HG03060 (cell line): Measurements from ENCODE around the gene TPRG1.
A peak's percentile ranks its signal among the peaks of the same experiment; 100 is the strongest.
"Not testable (repeated sequence)": the region's sequence is repeated elsewhere in the genome, so short reads cannot be mapped to it uniquely, and the experiment has no call there.

ENCODE experiments used
- ATAC-seq: cut with Tn5 transposase; IDR thresholded peaks from one replicate; pipeline ENCODE4 v1.9.1; 2021; ENCODE audit warnings: low read depth, moderate number of reproducible peaks; ENCODE audit not compliant: unreplicated experiment

TPRG1 gene

DNA sequence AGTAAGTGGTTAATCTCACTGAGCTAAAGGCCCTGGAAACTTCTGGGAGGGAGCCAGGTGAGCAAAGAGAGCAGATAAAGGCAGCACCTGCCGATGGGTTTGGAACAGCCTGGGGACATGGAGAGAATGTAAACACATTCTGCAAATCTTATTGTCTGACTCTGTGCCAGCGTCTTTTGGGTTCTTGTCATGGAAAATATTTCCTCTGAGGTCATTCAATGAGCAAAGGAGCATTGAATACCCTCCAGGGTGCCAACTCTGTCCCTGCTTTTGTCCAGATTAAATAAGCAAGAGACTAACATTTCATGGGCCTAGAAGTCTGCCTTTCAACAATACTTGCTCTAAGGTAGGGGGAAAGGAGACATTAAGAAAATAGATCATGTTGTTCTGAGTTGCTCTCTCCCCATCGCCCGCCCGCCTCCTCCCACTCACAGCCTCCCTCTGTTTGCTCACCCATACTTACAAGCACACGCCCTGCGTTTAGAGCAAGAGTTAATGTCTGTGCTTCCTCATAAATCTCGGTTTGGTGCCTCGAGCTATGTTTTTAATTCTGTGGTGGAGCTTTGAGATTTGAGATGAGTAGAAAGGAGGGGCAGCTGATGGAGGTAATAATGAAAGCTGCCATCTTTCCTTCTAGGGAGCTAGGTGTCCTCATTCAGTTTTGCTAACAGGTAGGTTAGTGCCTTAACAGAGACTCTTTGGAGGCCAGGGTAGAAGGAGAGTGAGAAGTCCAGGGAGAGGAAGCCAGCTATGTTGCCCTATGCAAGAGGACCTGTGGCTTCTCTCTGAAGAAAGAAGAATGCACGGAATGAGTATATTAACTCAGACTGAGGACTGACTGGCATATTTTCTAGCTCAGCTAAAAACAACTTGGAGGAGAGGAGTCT, 132.9 kb downstream of the TPRG1 start:
- no peak for ATAC-seq

DNA sequence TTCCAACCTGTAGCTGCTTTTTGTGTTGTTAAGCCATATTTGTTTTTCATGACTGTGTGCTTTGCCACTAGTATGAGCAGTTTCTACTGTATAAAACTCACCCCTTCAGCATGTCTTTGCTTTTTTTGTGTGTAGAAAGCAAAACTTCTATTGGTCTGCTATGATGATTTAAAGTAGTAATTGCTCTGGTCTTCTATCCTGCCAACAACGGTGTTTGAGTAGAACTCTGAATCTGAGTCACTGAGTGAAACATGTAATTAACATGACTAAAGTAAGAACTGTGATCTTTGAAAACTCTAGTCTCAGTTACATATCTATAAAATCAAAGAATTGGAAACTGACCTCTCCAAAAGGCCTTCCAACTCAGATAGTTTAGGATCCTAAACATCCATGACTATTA, 133.6 kb downstream of the TPRG1 start:
- no peak for ATAC-seq

DNA sequence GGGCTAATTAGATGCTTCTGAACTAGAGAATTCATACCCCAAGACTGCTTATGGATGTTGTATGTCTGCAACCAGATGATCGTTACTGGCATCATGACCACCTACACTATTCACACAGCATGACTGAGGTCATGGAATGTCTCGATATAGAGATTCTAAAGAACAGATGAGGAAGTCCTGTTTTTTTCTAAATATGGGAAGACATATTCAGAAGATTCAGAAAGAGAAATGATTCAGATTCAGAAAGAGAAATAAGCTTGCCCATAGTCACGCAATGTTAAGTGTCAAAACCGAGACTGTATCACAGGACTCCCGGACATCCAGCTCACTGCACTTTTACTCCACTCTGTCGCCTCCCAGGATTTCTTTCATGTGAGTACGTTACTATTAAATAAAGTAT, 136.2 kb downstream of the TPRG1 start:
- no peak for ATAC-seq

DNA sequence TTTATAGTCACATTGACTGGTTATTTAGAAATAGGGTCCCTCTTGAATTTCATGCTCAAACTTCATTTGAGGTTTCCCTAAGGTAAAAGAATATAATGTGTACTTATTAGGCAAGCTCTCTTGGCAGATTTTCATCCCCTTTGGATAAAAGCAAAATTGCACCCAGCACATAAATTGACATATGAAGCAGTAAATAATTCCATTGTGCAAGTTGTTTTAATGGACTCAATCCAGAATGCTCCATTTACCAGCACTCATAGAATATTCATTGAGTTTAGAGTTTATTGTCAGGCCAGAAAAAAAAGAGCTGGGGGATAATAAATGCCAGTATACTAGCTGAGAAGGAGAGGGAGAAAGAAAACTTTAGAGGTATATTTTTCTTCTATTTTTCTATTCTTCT, 136.8 kb downstream of the TPRG1 start:
- ATAC-seq, result no peak

DNA sequence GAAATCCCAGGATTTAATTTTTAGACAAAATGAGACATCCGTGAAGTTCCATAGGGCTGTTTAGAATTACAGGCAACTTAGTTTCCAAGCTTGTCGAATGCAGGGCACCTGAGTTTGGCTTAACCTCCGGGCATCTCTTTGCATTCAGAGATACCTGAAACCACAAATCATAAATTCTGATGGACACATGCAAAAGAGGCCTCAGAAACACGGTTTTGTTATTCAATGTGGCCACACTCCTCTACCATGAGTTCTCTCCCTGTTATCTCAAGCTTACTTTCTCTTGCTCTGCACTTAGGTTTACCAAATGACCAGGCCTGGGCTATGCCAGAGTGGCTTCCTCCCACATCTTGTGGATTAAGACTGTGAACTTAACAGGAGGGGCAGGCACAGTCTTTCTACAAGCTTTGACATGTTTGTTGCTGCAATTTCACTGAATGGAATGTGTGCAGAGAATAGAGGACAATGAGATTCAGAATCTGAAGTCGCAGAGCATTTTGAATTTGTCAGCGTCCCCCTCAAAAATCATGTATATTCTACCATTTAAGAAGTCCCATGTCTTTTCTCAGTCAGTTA, 137.7 kb downstream of the TPRG1 start:
- ATAC-seq, result no peak

DNA sequence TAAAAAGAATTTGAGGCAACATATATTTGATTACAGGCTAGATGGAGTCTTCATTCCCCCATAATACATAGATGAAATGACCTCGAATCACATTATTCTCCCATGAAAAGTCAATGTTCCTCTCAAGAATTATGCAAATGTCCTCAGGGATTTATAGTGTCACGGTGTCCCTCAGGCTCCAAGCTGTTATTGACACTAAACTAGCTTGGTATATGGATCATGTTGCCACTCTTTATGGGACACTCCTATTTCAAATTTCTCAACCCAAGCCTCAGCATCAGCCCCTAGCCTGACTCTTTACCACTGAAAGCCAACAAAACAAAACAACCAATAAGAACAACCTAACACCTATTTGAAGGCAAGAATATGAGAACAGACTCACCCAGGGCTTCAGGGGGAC, 139.8 kb downstream of the TPRG1 start:
- no peak for ATAC-seq

DNA sequence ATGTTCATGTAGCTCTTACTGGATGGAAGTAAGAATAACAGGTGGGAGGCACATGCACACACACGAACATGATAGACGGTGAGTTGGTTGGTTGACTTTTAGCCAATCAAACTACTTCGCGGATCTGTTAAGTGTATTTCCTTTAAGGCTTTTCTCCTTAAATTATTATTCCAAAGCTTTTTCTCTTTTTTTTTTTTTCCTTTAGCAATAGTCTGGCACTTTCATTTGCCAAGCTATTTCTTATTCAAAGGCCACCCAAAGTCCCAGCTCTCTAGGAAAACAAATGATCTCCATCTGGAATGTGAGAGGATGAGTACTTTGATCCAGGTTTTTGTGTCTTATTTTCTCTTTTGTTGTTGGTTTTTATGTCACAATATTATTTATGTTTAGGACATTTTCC, 141.1 kb downstream of the TPRG1 start:
- no peak for ATAC-seq

DNA sequence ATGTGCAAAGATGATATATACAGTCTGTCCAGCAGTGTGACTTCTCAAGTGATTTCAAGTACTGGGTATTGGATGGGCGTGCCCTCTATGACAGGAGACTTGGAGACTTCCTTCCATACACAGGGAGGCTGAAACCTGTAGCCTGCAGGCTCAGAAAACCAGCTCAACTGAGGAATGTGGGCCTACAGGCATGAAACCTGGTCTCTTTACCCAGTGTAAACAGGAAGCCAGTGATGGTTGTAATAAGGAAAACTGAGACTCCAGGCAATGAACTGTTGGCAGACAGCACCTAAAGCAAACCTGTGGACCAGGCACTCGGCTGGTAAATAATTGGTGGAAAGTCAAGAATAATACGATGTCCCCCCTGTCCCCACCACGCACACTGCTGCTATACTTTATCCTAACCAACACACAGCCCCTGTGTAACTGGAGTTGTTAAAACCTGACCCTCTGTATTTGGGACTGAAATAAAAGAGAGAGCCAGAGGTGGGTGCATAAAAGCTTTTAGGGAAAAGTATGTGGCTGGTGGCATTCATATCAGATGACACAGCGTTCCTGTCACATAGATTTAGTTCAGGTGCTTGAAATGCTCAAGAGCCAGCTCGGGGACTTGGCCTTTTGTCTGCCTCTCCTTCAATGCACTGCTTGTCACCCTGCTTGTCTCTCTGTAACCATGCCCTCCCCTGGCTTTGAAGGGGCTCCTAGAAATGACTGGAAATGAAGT, 144.7 kb downstream of the TPRG1 start:
- no peak for ATAC-seq

DNA sequence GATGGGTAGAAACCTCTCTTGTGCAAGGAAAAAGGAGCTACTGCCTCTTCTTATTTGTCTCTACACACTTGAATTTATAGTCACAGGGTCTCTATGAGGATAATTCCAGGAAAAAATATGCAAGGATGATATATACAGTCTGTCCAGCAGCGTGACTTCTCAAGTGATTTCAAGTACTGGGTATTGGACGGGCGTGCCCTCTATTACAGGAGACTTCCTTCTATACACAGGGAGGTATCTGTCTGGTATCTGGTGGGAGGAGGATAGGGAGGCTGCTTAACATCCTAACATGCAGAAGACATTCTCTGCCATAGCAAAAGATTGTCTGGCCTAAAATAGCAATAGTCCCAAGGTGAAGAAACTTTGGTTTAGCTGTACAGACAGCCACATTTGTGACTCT, 146.1 kb downstream of the TPRG1 start:
- ATAC-seq, result no peak

DNA sequence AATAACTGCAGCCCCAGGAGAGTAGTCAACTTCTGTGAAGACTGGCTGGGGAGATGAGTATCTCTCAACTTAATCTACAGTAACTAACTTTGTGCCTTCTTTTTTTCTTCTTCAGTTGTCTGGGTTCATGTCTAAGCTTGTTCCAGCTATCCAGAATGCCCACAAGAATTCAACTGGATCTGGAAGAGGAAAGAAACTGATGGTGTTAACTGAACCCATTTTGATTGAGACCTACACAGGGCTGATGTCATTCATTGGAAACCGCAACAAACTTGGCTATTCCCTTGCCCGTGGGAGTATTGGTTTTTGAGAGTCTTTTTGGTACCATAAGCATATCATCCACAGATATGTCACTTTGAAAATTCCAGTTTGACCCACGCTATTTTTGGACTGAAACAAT, 148.7 kb downstream of the TPRG1 start:
- no peak for ATAC-seq

DNA sequence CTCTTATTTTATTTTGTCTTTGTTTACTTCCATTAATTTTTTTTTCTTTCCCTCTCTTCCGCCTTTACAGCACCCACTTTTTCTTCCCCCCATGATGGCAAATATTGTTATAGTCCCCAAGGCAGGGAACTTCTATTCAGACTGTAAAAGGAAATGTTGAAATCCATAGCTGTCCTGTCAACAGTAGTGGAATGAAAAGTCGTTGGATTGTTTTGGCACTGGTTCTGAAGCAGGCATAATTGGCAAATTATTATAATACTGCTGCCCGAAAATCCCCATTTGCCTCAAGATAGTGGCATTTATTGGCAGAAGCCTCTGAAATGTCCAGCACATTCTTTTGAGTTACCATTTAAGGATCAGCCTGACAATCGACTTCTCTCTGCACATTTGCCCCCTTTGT, 150.6 kb downstream of the TPRG1 start:
- ATAC-seq, result no peak

DNA sequence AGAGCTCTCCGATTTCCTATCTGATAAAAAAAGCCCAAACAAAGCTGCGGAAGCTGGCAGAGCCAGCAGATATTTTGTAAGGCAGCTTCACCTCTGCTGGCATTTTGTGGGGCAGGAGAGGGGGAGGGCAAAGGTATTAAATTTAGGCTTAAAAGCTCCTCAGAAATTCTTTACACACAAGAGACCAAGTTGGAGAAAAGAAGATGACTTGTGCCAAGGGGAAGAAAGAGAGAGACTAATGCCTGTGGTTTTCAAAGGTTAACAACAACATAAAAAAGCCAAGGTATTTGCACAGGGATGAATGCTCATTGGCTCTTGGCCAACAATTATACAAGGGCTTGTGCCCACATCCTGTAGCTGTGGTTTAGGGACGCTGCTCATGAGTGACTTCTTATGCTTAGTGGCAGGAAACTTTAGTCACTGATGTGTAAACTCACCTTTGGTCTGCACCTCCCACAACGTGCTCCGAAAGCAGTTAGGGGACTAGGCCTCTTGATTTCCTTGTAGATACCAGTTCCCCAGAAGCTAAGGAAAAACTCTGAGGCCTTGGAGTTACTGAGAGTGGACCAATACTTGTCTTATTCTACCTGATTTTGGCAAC, 152.9 kb downstream of the TPRG1 start:
- peak; percentile 99 for ATAC-seq

DNA sequence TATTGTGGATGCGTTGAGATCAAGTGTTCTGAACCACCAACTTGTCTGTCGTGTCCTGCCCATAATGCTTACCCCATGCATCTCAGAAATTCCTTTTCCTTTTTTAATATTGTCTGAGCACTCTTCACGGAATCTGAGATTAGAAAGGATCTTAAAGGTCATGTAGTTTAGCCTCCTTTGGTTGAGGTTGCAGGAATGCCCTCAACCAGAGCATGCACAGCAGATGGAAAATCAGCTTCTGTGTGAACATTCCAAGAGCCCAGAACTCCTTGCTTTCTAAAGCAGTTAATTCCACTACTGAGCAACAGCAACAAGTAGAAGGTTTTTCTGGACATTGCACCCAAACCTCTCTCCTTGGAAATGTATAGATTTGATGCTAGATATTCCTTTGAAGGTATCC, 153.7 kb downstream of the TPRG1 start:
- no peak for ATAC-seq

DNA sequence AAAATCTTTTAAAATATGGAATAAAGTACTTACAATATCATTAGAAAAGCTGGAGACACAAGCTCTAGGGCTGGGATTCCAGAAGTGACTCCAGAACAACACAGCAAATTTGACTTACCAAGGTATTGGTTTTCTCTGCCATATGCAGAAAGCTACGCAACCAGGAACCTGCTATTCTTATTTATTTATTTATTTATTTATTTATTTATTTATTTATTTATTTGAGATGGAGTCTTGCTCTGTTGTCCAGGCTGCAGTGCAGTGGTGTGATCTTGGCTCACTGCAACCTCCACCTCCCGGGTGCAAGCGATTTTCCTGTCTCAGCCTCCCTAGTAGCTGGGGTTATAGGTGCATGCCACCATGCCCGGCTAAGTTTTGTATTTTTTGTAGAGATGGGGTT, 157.9 kb downstream of the TPRG1 start:
- not testable (repeated sequence) for ATAC-seq

DNA sequence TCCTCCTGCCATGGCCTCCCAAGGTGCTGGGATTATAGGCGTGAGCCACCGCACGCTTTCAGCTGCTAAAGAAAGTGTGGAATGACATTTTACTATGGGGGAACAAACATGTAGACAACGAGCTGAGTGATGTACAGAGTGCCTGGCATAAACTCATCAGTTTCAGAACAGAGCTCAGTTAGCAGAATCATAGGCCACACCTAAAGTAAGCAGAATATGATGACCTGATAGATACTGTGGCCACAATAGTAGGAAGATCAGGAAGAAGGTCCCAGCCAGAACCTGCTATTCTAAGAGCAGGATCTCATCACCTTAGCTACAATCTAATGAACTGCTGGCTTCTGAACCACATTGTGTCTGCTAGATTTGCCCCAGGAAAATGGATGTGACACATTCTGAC, 158.3 kb downstream of the TPRG1 start:
- ATAC-seq, result no peak

DNA sequence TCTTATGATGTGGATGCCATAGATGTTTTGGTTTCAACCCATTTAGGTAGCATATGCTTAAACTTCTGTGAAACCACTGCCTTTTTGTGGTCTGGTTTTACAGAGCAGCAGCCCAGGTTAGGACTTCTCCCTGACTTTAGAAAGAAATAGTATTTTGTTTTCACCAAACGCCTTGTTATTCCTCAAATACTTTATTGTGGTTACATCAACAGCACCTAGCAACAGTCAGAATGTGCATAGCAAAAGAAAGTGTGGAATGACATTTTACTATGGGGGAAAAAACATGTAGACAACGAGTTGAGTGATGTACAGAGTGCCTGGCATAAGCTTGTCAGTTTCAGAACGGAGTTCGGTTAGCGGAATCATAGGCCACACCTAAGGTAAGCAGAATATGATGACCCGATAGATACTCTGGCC, 159.2 kb downstream of the TPRG1 start:
- ATAC-seq, result no peak

DNA sequence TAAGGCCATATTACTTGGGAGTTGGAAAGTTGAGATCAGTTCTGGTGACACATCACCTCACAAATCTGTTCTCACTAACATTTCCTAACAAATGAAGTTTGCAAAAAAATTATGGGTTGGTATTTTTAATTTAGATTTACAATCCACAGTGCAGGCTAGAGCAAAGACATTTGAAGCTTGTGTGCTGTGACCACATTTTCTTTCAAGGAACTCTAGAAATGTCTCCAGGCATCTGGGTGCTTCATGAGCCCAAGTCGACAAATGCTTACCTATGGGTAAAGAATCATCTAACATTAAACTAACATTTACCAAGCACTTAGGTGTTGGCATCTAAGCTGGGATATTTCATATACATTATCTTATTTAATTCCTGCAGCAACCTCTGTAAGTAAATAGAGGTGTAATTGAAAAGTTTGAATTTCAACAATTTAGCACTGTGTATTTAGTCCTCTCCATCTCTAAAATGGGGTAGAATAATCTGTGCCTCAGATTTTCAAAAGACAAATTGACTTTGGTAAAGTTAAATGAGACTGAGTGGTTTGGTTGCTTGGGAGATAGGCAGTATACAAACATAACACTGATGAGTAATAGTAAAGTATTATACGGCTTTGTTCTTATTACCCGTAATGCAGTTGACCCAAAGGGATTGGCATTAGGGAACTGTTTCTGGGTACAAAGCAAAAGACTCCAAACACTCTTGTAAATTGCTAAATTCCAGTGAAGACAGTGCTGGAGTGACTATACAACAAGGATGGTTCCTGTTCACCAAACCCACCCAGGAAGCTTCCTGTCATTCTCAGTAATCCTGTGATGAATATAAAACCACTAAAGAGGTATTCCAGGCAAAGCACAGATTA, 162.5 kb downstream of the TPRG1 start:
- no peak for ATAC-seq

DNA sequence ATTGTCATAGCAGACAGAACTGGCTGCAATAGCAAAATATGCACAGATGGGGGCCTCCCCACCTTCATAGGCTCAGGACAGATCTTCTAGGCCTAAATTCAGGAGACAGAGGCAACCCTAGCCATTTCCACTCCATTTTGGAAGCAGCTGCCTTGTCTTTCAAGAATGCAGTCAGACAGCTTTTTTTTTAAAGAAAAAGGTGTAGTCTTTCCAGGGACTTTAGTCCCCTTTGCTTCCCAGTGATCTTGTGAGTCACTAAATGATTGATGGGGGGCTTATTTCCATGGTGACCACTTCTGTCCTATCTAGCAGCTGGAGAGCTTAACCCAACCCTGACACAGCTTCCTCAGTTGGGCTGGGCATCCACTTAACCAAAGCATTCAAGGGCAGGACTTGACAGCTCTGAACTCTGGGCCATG, 165.9 kb downstream of the TPRG1 start:
- no peak for ATAC-seq

DNA sequence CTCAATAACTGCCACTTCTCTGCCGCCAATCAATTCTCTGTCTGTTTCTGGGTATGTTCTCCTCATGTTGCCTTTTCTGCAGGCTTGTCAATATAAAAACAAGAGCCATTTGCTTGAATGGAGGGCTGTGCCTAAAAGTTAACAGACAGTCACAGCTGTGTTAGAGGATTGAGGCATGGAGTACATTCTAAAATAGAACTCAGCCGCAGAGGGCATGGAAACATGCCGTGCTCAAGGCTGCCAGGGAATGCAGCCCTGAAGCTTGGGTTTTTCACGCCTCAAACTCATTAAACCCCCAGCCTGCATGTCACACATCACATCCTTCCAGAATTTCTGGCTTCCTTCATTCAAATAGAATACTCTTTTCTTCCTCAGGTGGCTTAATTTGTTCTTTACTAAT, 166.6 kb downstream of the TPRG1 start:
- no peak for ATAC-seq

DNA sequence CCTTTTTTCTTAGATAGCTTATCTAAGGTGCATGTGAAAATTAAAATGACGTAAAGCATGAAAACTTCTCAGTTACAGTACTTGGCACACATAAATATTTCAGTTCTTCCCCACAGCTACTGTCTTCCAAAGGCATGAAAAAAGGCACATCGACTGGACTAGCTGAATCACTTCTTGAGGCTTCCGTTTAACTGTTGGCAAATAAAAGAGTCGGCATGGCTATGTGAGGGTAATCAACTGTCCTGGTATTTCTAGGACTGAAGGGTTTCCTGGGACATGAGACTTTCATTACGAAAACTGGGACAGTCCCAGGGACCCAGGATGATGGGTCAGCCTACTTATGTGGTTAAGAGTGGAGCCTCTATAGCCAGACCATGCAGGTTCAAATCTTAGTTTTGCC, 168.2 kb downstream of the TPRG1 start:
- ATAC-seq, result no peak
